Neural cell (in vitro differentiated cells): Measurements from ENCODE around the gene FSD1L.
"Not testable (repeated sequence)": the region's sequence is repeated elsewhere in the genome, so short reads cannot be mapped to it uniquely, and the experiment has no call there.

Source experiments
- EP300 ChIP-seq: fragments of 450-650 bp; conservative IDR thresholded peaks from 2 replicates; pipeline ENCODE4 v1.6.1; 2014; ENCODE audit warnings: antibody characterized with exemption, mild to moderate bottlenecking, moderate library complexity; ENCODE audit not compliant: poor library complexity, severe bottlenecking
- EZH2 ChIP-seq: fragments of 200-600, 300-800 bp; shearing (Covaris generic), sonication (generic); IDR thresholded peaks from 2 replicates; pipeline ENCODE4 v1.6.1; 2014; ENCODE audit warnings: antibody characterized with exemption, low read length, borderline replicate concordance, mild to moderate bottlenecking; ENCODE audit not compliant: insufficient read depth, poor library complexity, severe bottlenecking
- MXI1 ChIP-seq: fragments of 450-650 bp; conservative IDR thresholded peaks from 2 replicates; pipeline ENCODE4 v1.6.1; 2014; ENCODE audit warnings: antibody characterized with exemption, mild to moderate bottlenecking; ENCODE audit not compliant: poor library complexity, severe bottlenecking
- POLR2AphosphoS5 ChIP-seq: IDR thresholded peaks from 2 replicates; pipeline ENCODE4 v1.6.1; 2012
- RAD21 ChIP-seq: fragments of 450-650 bp; conservative IDR thresholded peaks from 2 replicates; pipeline ENCODE4 v1.6.1; 2014; ENCODE audit warnings: antibody characterized with exemption, mild to moderate bottlenecking, moderate library complexity
- SMC3 ChIP-seq: fragments of 450-650 bp; conservative IDR thresholded peaks from 2 replicates; pipeline ENCODE4 v1.6.1; 2014; ENCODE audit warnings: antibody characterized with exemption, mild to moderate bottlenecking, moderate library complexity; ENCODE audit not compliant: poor library complexity
- TAF1 ChIP-seq: IDR thresholded peaks from 2 replicates; pipeline ENCODE4 v1.6.1; 2012; ENCODE audit warnings: low read depth
- TF ChIP-seq, protein P1 (sequence below): fragments of 450-650 bp; IDR thresholded peaks from 2 replicates; pipeline ENCODE4 v1.5.1; 2014; ENCODE audit warnings: antibody characterized with exemption, mild to moderate bottlenecking, moderate library complexity; ENCODE audit not compliant: poor library complexity, severe bottlenecking
- TF ChIP-seq, protein P2 (sequence below): IDR thresholded peaks from 2 replicates; pipeline ENCODE4 v1.6.1; 2012; ENCODE audit warnings: borderline replicate concordance

DNA sequence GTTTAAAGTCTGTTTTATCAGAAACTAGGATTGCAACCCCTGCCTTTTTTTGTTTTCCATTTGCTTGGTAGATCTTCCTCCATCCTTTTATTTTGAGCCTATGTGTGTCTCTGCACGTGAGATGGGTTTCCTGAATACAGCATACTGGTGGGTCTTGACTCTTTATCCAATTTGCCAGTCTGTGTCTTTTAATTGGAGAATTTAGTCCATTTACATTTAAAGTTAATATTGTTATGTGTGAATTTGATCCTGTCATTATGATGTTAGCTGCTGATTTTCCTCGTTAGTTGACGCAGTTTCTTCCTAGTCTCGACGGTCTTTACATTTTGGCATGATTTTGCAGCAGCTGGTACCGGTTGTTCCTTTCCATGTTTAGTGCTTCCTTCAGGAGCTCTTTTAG is 132.1 kb downstream of the FSD1L start:
- TF ChIP-seq, protein P1, sequence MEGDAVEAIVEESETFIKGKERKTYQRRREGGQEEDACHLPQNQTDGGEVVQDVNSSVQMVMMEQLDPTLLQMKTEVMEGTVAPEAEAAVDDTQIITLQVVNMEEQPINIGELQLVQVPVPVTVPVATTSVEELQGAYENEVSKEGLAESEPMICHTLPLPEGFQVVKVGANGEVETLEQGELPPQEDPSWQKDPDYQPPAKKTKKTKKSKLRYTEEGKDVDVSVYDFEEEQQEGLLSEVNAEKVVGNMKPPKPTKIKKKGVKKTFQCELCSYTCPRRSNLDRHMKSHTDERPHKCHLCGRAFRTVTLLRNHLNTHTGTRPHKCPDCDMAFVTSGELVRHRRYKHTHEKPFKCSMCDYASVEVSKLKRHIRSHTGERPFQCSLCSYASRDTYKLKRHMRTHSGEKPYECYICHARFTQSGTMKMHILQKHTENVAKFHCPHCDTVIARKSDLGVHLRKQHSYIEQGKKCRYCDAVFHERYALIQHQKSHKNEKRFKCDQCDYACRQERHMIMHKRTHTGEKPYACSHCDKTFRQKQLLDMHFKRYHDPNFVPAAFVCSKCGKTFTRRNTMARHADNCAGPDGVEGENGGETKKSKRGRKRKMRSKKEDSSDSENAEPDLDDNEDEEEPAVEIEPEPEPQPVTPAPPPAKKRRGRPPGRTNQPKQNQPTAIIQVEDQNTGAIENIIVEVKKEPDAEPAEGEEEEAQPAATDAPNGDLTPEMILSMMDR = not testable (repeated sequence)
- TF ChIP-seq, protein P2, sequence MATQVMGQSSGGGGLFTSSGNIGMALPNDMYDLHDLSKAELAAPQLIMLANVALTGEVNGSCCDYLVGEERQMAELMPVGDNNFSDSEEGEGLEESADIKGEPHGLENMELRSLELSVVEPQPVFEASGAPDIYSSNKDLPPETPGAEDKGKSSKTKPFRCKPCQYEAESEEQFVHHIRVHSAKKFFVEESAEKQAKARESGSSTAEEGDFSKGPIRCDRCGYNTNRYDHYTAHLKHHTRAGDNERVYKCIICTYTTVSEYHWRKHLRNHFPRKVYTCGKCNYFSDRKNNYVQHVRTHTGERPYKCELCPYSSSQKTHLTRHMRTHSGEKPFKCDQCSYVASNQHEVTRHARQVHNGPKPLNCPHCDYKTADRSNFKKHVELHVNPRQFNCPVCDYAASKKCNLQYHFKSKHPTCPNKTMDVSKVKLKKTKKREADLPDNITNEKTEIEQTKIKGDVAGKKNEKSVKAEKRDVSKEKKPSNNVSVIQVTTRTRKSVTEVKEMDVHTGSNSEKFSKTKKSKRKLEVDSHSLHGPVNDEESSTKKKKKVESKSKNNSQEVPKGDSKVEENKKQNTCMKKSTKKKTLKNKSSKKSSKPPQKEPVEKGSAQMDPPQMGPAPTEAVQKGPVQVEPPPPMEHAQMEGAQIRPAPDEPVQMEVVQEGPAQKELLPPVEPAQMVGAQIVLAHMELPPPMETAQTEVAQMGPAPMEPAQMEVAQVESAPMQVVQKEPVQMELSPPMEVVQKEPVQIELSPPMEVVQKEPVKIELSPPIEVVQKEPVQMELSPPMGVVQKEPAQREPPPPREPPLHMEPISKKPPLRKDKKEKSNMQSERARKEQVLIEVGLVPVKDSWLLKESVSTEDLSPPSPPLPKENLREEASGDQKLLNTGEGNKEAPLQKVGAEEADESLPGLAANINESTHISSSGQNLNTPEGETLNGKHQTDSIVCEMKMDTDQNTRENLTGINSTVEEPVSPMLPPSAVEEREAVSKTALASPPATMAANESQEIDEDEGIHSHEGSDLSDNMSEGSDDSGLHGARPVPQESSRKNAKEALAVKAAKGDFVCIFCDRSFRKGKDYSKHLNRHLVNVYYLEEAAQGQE = not testable (repeated sequence)
- TF ChIP-seq SMC3, EP300, EZH2, POLR2AphosphoS5, RAD21, MXI1, TAF1: not testable (repeated sequence)
